ENCODE results near the gene KCNG2.

KCNG2 gene

DNA sequence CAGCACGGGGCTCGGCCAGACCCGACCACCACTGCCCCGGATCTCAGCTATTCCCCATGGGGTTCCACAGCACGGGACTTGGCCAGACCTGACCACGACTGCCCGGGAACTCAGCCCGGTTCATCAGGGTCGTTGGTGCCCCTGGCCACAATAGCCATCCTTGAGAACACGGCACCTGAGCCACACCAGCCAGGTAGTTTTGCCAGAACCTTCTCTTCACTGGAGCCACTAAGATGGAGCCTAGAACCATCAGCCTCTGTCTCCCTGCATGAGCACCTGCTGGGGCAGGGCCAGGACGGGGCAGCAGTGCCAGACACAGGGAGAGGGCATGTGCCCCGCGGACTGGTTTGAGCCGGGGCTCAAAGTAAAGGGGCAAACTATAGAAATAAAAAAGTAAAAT lies 11.4 kb upstream of the KCNG2 start:
- DNase-seq: no peak

DNA sequence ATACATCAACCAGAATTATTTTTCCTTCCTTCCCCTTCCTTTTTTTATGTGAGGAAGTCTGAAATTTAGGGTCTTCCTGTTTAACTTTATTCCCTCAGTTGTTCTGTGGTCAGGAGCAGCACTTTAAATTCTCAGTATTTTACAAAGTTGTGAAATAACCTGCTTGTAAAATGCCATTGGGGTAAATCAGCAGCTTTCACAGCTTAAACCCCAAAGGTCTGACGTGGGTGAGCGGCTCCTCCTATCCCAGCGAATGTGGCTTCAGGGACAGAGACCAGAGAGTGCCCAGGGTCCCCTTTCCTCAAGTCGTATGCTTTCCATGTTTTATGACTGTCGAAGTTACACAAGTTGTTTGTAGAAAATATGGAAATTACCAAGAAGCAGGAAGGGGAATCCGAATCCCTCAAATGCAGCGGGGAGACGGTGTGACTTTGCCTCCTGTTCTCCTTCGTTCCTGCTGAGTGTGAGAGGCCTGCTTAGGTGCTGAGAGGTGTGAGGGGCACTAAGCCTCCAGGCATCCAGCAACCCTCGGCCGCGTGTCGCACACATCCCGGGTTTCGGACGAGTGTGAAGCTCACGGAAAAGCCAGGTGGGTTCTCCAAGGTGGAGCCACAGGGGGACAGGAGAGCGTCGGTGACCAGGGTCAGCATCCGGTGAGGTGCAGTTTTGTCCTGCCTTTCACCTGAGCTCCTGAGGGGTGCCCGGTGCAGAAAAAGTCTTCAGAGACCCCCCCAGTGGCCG lies 10.8 kb upstream of the KCNG2 start:
- DNase-seq: peak; percentile 67

DNA sequence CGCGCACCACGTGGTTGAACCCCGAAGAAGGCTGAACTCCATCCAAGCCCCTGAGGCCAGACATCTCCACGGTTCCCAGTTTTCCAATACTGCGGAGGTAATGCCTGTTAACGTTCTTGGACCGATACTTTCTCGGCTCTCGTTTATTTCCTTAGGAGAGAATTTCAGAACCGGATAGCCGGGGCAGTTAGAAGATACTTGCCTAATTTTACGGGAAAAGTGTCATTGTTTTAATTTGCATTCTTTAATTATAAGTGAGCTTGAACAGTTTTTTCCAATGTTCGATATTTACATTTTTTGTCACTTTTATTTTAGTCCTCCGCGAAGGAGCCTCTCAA lies 10.2 kb upstream of the KCNG2 start:
- no peak for DNase-seq

DNA sequence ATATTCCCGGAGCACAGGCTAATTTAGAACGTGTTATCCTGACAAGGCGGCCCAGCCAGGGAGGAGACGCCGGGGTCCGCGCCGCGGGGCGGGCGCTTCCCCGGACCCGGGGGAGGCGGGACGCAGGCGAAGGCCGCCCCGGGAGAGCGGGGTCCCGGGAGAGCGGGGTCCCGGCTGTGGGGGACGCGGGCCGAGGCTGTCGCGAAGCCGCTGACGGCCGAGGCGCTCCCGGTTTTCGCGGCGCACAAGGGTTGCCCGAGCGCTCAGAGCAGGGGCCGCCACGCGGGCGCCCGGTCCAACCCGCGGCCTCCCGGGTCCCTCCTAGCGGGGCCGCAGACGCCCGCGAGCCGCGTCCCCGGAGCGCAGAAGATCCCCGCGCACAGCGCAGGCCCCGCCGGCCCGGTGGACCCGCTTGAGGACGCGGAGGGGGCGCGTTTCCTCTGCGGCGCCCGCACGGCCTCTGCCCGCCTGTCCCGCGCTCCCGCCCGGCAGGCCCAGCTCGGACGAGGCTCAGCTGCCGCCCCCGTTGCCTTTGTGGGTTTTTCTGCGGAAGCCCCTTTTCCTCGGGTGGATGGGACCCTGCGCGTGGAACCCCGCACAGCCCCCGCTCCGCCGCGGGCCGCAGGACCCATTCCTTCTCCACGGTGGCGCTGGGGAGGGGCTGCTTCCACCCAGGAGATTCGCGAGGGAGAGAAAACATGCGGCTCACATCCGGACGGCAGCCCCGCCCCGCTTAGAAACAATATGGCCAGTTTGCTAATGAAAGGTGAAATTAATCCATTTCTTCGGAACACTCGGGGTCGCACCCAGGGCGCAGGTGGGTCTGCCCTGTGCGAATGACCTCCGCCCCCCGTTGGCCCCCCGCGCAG lies 9.6 kb upstream of the KCNG2 start:
- no peak for DNase-seq

DNA sequence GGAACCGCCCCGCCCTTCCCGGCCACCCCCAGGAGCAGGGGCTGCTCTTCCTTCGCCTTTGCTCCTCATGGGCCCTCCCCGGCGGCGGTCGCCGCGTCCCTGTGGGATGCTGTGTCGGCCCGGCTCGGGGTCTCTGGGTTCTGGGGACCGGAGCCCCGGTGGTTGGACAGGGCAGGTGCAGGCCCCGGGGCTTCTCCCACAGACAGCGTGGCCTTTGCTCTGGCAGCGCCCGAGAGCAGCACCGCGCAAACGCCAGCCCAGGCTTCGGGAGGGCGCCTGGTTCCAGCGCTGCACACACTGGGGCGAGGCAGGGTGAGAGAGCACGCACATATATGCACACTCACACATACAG lies 9.0 kb upstream of the KCNG2 start:
- no peak for DNase-seq

DNA sequence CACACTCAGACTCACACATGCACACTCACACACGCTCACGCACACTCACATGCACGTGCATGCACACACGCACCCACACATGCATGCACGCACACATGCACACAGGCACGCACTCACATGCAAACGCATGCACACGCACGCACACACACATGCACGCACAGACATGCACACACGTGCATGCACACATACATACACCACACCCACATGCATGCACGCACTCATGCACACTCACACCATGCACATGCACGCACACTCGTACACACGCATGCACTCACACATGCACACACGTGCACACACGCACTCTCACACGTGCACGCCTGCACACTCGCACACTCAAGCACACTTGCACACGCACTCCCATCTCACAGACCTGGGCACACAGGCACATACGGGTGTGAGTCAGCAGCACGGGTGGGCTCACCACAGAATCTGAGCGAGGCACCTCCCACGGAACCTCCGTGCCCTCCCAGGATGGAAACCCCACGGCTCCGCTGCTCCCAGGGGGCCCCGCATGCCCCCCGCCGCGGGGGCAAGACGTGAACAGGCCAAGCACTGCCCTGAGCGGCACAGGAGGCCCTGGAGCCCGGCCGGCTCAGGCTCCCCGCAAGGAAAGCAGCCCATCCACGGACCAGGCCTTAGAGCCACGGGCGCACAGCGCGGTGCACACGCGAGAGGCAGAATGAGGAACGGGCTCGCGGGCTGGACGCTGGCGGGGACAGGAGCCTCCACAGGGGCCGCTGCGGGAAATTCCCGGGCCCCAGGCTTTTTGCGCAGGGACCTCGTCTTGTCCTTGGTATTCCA lies 8.4 kb upstream of the KCNG2 start:
- DNase-seq: no peak

DNA sequence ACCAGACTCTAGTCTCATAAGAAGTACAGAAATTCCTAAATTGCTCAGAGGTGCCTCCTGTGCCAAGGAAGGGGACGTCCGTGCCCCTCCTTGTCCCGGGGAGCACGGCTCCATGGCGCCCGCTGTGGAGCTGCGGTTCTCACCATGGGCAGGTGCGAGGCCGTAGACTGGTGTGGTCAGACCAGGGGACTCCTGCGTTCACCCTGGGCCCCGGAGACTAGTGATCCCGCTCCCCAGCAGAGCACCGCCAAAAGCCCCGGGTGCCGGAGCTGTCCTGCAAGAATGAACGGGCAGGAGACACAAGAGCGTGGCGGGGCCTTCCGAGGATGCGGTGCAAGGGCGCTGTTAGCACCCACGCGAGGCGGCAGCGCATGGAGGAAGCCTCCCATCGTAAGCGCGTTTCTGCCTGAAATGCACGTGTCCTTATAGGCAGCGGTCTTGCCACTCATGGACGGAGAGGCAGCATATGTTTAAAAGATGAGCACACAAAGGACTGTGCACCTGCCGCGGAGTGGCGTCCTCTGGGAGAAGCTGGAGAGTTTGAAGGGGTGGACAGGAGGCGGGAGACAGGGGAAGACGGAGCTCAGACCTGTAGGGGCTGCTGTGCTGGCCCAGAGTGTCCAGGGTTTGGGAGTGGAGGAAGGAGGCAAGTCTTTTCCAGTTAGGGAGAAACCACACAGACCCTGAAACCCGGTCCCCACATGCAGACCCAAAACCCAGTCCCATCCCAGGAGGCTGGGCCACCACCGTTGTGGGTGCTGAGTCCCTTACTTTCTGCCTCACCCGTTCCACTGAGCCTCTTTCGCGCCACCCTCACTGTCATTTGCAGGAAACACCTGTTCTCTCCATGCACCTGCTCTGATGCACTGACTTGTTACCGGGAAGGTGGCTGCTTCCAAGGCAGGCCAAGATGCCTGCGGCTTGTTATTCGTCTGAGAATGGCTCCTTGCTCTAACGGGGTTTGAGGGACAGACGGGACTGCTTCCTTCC lies 7.5 kb upstream of the KCNG2 start:
- no peak for DNase-seq

DNA sequence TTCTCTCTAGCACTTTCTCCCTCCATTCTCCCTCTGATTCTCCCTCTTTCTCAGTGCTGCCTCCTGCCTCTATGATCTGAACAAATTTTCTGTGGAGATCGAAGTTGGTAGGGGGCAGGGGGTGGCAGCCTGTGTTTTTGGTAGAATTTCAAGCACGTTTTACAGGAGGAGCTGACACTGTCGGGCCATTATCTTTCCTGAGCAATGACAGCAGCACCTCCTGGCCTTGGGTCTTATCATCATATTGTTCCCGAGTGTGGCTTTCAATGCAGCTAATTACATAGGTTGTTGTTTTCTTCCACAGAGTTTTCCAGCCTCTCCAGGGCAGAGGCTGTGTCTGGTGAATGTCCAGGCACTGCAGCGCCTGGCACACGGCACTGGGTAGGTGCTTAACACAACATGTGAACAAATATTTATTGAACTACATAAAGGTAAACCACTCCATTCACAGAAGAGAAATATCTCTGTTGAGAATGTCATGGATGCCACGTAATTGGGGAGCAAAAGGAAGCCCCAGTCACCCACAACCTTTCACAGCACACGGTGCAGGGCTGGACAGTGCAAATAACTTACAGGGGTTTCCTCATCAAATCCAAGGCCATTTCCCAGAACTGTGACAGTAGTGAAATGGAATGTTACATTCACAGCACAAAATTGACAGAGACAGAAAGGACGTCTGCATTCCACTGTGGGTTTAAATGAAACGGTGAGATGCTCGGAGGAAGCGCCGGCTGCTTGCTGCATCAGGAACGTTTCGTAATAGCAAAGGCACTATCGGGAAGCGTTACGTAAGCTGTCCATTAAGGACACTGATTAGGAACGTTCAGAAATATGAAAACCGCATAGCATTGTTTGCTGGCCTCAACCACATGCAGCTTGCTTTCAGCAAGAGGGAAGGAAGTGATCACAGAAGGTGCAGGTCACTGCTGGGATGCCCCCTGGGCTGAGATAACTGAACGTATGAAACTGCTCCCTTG lies 6.5 kb upstream of the KCNG2 start:
- DNase-seq: peak; percentile 99

DNA sequence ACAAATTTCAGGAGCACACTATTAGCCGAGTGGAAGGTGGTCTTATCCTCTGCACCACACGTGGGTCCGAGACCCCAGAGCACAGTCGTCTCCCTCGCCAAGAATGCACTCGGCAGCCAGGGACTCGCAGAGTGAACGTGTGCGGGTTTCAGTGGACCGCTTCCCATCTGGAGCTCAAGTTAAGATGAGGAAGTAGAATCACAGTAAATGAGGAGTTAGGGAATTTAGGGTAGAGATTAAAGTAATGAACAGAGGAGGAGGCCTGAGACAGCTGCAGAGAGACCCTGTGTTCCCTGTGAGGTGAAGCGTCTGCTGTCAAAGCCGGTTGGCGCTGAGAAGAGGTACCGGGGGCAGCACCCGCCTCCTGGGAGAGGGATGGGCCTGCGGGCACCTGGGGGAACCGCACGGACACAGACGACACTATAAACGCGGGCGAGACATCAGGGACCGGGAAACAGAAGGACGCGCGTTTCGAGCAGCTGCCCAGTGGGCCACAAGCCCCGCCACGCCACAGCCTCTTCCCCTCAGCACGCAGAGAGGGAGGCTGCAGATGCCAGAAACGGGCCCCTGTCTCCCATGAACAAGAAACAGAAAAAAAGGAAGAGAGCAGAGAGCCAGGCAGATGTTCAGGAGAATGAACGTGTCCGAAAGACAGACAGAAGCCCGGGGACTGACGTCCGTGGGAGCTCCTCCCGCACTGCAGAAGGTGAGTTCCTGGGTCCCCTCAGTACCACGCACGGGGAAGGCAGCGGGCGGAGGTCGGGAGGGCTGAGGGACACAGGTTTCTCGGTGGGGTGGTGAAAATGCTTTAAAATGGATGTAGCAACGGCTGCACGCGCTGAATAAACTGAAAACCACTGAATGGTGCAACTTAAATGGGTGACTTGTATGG lies 5.4 kb upstream of the KCNG2 start:
- no peak for DNase-seq

DNA sequence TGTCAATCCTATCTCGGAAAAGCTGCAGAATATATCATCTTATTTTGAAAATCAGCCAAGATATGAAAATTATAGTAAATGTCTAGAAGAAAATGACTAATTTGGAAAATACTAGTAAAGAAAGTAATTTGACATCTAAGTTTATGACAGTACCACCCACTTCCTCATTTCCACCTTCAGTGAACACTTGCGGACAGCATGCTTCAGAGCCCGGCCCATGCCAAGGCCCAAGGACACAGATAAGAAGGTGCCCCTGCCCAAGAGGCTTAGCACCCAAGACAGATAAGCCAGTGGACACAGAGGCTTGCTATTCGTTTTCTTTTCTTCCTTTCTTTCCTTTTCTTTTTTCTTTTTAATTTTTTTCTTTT lies 4.8 kb upstream of the KCNG2 start:
- no peak for DNase-seq

DNA sequence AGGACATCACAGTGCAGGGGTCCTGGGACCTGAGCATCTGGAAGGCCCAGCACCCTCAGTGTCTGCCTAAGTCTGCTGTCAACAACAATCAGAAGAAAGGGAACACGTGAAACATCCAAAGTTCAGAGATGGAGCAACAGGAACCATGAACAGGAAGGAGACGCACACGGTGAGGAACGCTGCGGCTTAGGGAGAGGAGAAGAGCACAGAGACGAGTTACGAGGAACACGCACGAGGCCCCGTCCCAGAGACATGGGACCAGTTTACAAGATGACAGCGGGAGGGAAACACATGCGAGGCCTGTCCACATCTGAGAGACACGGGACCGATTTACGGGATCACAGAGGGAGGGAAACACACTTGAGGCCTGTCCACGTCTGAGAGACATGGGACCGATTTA lies 2.9 kb upstream of the KCNG2 start:
- no peak for DNase-seq

DNA sequence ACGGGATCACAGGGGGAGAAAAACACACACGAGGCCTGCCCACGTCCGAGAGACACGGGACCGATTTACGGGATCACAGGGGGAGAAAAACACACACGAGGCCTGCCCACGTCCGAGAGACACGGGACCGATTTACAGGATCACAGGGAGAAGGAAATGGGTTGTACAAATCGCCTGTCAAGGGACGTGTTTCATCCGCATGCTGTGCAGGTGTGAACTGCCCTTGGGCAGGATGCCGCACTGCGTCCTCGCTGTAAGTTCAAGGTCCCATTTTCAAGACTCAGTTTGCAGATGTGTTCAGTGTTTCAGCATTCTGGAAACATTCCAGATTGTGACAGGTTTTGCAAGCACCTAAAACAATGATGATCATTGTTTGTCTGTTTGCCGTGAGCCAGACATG lies 2.3 kb upstream of the KCNG2 start:
- no peak for DNase-seq

DNA sequence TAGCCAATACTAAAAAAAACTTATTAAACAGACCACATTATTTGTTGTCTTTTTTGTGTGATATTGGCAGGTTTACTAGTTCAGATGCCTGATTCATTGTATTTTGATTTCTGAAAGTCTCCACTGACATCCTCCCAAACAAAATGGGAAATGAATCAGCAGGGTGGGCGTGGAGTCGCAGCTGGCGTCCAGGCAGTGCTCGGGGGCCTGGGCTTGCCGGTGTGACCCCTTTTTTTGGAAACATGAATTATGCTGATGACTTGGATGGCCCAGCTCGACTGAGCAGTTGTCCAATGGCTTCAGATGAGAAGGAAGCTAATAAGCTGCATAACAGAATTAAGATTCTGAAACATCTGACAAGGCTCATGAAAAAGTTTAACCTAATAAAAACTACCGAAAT lies 1.7 kb upstream of the KCNG2 start:
- DNase-seq: no peak

DNA sequence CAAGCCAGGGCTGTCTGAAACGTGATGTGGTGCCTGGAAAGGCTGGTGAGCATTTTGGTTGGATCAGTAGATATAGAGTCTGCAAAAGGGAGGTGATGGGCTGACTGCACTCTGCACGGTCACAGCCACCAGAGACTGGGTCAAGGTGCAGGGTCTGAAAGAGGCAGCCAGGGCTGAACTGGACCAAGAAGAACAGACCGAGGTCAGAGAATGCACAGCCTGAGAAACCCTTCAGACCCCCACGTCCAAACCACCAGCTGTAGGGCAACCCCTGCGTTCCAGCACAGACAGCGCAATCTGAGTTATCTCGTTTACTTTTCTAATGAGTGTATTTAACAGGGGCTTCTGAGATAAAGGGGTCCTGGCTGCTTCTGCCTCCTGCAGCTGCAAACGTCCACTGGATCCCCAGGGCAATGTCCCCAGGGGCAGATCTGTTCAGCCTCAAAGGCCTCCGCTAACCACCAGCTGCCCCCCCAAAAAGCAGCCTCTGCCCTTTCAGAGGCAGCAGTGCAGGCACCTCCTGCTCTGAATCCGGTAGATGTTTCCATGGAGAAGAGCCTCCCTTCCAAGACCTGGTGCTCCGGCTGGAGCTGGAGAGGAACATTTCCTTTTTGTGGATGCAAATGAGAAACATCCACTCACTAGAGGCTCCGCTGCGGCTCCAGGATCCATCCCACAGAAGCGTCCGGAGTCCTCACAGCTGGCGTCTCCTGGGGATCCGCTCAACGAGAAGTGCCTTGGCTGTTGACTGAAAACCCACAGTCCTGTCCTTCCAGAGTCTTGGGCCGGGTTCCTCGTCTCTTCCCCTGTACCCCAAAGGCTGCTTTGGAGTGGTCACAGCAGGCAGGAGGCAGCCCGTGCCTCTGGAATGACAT lies 970 bp upstream of the KCNG2 start:
- no peak for DNase-seq

DNA sequence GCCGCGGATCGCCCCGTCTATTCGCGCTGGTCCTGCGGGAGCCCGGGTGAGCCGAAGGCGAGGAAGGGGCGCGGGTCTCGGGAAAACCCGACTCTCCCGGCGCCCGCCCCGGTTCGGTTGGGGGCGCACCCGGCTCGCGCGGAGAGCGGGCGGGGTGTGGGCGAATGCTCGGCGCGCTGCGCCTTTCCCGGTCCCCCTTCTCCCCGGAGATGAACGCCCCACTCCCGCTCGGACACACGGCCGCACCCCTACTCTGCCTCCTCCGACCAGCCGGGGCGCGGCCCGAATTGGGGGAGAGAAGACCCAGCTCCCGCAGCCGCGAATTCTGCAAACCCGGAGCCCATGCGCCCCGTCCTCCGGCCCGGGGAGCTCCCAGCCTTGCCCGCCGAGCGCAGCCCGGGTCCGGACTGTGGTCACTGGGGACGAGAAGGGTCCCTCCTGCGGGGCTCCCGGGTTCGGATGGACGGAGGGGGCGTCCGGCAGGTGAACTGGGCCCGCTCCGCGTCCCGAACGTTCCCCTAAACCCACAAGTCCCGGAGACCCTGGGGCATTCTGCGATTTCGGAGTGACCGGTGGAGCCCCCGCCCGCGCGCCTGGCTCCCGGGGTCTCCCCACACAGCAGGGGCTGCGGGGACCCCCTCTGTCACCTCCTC lies 734 bp downstream of the KCNG2 start:
- DNase-seq: no peak

DNA sequence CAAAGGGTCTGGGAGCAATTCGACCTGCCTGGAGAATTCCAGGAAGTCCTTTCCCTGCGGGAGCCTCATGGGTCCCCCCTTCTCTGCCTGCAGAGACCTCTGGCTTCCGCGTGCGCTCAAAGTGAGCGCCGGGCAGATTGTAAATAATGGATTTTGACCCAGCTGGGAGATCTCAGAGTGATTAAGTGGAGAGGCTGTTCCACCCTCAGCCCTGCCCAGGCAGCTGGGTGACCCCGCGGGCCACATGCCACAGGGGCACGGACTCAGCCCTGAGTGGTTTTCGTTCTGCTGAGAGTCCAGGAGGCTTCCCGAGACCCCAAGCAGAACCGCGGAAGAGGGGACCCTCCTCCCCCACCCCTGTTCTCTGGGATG lies 1.2 kb downstream of the KCNG2 start:
- DNase-seq: no peak

DNA sequence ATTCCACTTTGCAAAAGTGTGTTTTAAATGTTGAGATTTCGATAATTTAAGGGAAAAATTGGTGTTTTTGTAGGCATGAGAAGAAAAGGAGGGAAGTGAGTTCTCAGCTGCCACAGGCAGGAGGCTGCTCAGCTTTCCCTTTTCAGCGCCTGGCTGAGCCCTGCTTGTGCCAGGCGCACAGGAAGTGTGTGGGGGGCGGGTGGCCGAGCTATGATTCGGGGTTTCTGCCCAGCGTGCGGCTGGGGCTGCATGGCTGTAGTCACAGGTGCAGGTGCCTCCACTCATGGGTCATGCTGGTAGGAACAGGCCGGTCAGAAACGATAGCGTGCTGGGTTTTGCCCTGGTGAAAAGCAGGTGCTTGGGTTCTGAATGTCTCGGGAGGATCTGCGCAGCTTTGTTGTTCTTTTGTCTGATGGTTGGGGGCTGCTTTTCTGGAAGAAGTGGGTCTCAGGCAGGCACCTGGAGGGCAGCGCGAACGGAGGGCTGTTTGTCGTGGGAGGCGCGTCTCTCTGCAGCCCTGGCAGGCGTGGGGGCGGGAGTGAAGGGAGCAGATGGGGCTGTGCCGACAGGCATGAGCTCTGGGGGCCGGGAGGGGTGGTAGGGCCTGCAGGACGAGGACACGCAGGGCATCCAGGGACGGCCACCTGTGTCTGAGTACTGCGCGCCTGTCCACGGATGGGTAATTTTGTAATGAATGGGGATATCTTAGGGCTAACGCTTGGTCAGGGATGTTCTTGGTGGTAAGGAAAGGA lies 2.1 kb downstream of the KCNG2 start:
- no peak for DNase-seq
